OCI-LY7 (cell line): ENCODE results near the gene LHPP. TPM values are rescaled to one million over a fixed set of nuclear protein-coding genes. Genes with fewer than 3 reads are reported as not detected.

Experiments
- BruUV-seq: library from RNA; stranded (reverse); fragments of 400-500 nt; replicated peaks from 2 replicates; lab custom pipeline; 2021; lab: Mats Ljungman, UMichigan
- CTCF ChIA-PET: fragments of 300-600 bp; sonication (Branson Sonifier 250); formaldehyde crosslinking; loops from one replicate; lab custom pipeline; 2022; ENCODE audit warnings: antibody characterized with exemption; ENCODE audit not compliant: unreplicated experiment; lab: Charles Lee
- POLR2A ChIA-PET: fragments of 300-600 bp; sonication (Branson Sonifier 250); formaldehyde crosslinking; loops from one replicate; lab custom pipeline; 2022; ENCODE audit warnings: antibody characterized with exemption; lab: Charles Lee
- DNase-seq: peaks from one replicate; pipeline ENCODE4 v3.0.0-alpha.2; 2015; ENCODE audit warnings: low spot score
- H2AFZ ChIP-seq: fragments of 200-600 bp; sonication (generic), shearing (Covaris generic); 2 replicates; pipeline ENCODE4 v1.6.1; 2014; ENCODE audit warnings: mild to moderate bottlenecking, antibody characterized with exemption, low read length, moderate library complexity
- H3K27ac ChIP-seq: fragments of 200-600 bp; sonication (generic); 2 replicates; pipeline ENCODE4 v1.5.1; 2014; ENCODE audit warnings: mixed run types, low read depth, mild to moderate bottlenecking, moderate library complexity, low read length, inconsistent platforms; ENCODE audit not compliant: poor library complexity, severe bottlenecking
- H3K36me3 ChIP-seq: fragments of 200-600 bp; sonication (generic); 2 replicates; pipeline ENCODE4 v1.6.1; 2014; ENCODE audit warnings: mild to moderate bottlenecking, antibody characterized with exemption, low read length, moderate library complexity, mixed read lengths; ENCODE audit not compliant: insufficient read depth
- H3K4me1 ChIP-seq: fragments of 200-600 bp; sonication (generic); 2 replicates; pipeline ENCODE4 v1.5.1; 2014; ENCODE audit warnings: mild to moderate bottlenecking, low read length; ENCODE audit not compliant: insufficient read depth, poor library complexity, severe bottlenecking
- H3K4me2 ChIP-seq: fragments of 200-600 bp; sonication (generic); 2 replicates; pipeline ENCODE4 v1.6.1; 2014; ENCODE audit warnings: mild to moderate bottlenecking, low read length
- H3K4me3 ChIP-seq: fragments of 200-600 bp; sonication (generic); 2 replicates; pipeline ENCODE4 v1.5.1; 2014; ENCODE audit warnings: mild to moderate bottlenecking, low read depth, low read length; ENCODE audit not compliant: poor library complexity, severe bottlenecking
- H3K79me2 ChIP-seq: fragments of 200-600 bp; sonication (generic); 2 replicates; pipeline ENCODE4 v1.6.1; 2016; ENCODE audit warnings: low read depth, mild to moderate bottlenecking, low read length, moderate library complexity, mixed read lengths; ENCODE audit not compliant: insufficient read depth
- H3K9me2 ChIP-seq: fragments of 200-600 bp; sonication (generic); 2 replicates; pipeline ENCODE4 v1.6.1; 2016; ENCODE audit warnings: mild to moderate bottlenecking, low read length, mixed read lengths; ENCODE audit not compliant: insufficient read depth
- H3K9me3 ChIP-seq: fragments of 200-600 bp; sonication (generic); 2 replicates; pipeline ENCODE4 v1.6.1; 2014; ENCODE audit warnings: mild to moderate bottlenecking, mixed run types, low read length, mixed read lengths
- H4K20me1 ChIP-seq: fragments of 200-600 bp; sonication (generic); 2 replicates; pipeline ENCODE4 v1.6.1; 2014; ENCODE audit warnings: mild to moderate bottlenecking, antibody characterized with exemption, low read length, moderate library complexity, mixed read lengths; ENCODE audit not compliant: insufficient read depth
- EZH2phosphoT487 ChIP-seq: fragments of 200-600 bp; sonication (generic); IDR thresholded peaks from 2 replicates; pipeline ENCODE4 v1.6.1; 2018; ENCODE audit warnings: low read depth, borderline replicate concordance, mild to moderate bottlenecking, mixed run types, antibody characterized with exemption, low read length, moderate library complexity, mixed read lengths
- intact Hi-C: fragments of 100-400 bp; cut with micrococcal nuclease; formaldehyde crosslinking; loops from one replicate; pipeline ENCODE4 v1.10.0; 2022; ENCODE audit not compliant: unreplicated experiment
- total RNA-seq, 2 experiments: library from RNA; depleted of rRNA in 1 of 2; stranded (reverse); fragments of >200 nt in 1 of 2; shearing (Covaris generic) in 1 of 2; gene quantifications; 2 replicates each; pipeline ENCODE4 v1.2.3, GENCODE V29; 2014 to 2022
- TF ChIP-seq, protein P1 (sequence below): fragments of 200-600 bp; sonication (generic); conservative IDR thresholded peaks from 2 replicates; pipeline ENCODE4 v1.5.1; 2014; ENCODE audit warnings: mild to moderate bottlenecking, antibody characterized with exemption, low read length, moderate library complexity, mixed read lengths

Gene LHPP
- total RNA-seq, 2 experiments from 2014 or later, result 30.3 to 65.2 TPM

- Histone ChIP-seq H3K4me1 (peaks cover 76% of the 10 kb centered on the region), H3K9me2 (no peaks in the 10 kb centered on the region), H3K27ac (peak overlapping the region; percentile 79), H3K9me3 (no peaks in the 10 kb centered on the region), H3K4me3 (peak overlapping the region; percentile 6), H3K4me2 (peak overlapping the region; percentile 62), H4K20me1 (no peaks in the 10 kb centered on the region), H2AFZ (no peak overlapping the region), H3K36me3 (no peaks in the 10 kb centered on the region), H3K79me2 (no peaks in the 10 kb centered on the region)
- intact Hi-C loops, result no loop called here
- DNase-seq, result no peak
- TF ChIP-seq, protein P1, sequence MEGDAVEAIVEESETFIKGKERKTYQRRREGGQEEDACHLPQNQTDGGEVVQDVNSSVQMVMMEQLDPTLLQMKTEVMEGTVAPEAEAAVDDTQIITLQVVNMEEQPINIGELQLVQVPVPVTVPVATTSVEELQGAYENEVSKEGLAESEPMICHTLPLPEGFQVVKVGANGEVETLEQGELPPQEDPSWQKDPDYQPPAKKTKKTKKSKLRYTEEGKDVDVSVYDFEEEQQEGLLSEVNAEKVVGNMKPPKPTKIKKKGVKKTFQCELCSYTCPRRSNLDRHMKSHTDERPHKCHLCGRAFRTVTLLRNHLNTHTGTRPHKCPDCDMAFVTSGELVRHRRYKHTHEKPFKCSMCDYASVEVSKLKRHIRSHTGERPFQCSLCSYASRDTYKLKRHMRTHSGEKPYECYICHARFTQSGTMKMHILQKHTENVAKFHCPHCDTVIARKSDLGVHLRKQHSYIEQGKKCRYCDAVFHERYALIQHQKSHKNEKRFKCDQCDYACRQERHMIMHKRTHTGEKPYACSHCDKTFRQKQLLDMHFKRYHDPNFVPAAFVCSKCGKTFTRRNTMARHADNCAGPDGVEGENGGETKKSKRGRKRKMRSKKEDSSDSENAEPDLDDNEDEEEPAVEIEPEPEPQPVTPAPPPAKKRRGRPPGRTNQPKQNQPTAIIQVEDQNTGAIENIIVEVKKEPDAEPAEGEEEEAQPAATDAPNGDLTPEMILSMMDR, result no peak
- no peak for TF ChIP-seq EZH2phosphoT487
- CTCF ChIA-PET, result interaction anchor here (0.7 kb wide), 1 partner anchor 54 kb away, joined by 3 read pairs; no protein-coding TSS in a partner anchor
- no TSS peak for BruUV-seq
- POLR2A ChIA-PET, result interaction anchor here (0.6 to 5.5 kb wide), 10 partner anchors 11 to 119 kb away, joined by 3 to 34 read pairs (median 4); no protein-coding TSS in a partner anchor
Observed at GRCh38 chr10:124600051-124600880, 138.6 kb downstream of the LHPP start.

DNA sequence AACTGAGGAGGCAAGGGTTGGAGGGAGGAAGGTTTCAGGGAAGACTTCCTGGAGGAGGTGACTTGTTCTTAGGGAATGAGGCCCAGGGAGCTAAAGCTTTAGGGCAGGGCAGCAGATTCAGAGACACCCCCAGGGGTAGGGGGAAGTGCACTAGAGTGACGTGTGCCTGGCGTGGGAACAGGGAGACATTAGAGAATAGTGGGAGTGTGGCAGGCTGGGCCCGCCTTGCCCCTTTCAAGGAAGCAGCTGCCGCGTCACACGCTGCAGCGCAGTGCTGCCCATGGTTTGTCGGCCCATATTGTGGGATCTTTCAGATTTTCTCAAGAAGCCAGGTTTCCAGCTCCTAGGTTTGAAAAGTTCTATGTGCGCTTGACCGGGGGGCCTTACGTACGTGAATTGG lies 139.4 kb downstream of the LHPP start:
- TF ChIP-seq, protein P1, result no peak
- TF ChIP-seq EZH2phosphoT487, result no peak
- BruUV-seq, result no TSS peak
- H3K27ac ChIP-seq, result peak overlapping the region; percentile 79
- H3K9me3 ChIP-seq, result no peaks in the 10 kb centered on the region
- intact Hi-C loops, result loop anchor here (1.0 kb wide), 3 partner anchors 61 to 140 kb away; no protein-coding TSS in a partner anchor
- POLR2A ChIA-PET, result interaction anchor here (0.6 to 5.5 kb wide), 11 partner anchors 11 to 118 kb away, joined by 3 to 34 read pairs (median 4); no protein-coding TSS in a partner anchor
- DNase-seq, result no peak
- peaks cover 84% of the 10 kb centered on the region for H3K4me1 ChIP-seq
- CTCF ChIA-PET, result interaction anchor here (0.7 kb wide), 1 partner anchor 55 kb away, joined by 3 read pairs; no protein-coding TSS in a partner anchor
- H3K4me3 ChIP-seq, result peak overlapping the region; percentile 6
- peak overlapping the region; percentile 62 for H3K4me2 ChIP-seq
- H2AFZ ChIP-seq, result no peak overlapping the region; the same call in 1 of the 2 replicates
- H4K20me1 ChIP-seq, result no peaks in the 10 kb centered on the region
- no peaks in the 10 kb centered on the region for H3K79me2 ChIP-seq
- H3K9me2 ChIP-seq, result no peaks in the 10 kb centered on the region
- no peaks in the 10 kb centered on the region for H3K36me3 ChIP-seq
